Neural cell (in vitro differentiated cells): ENCODE data around the gene ADRB1. TPM values are rescaled to one million over a fixed set of nuclear protein-coding genes. Genes with fewer than 3 reads are reported as not detected.

Experiments used
- H2AFZ ChIP-seq: fragments of 200-600, 300-800 bp; sonication (generic), shearing (Covaris generic); 2 replicates; pipeline ENCODE4 v1.6.0; 2014; ENCODE audit warnings: low read depth, mild to moderate bottlenecking, antibody characterized with exemption, low read length, moderate library complexity
- H3F3A ChIP-seq: fragments of 200-600 bp; shearing (Covaris generic); 2 replicates; pipeline ENCODE4 v1.6.1; 2016; ENCODE audit warnings: mild to moderate bottlenecking, moderate library complexity, mixed read lengths, antibody characterized with exemption, low read length; ENCODE audit not compliant: insufficient read depth, poor library complexity, severe bottlenecking
- H3K27ac ChIP-seq: fragments of 200-600, 300-800 bp; sonication (generic), shearing (Covaris generic); 2 replicates; pipeline ENCODE4 v1.5.1; 2014; ENCODE audit warnings: mild to moderate bottlenecking, low read length, moderate library complexity
- H3K27me3 ChIP-seq: fragments of 300-800, 200-600 bp; sonication (generic), shearing (Covaris generic); 2 replicates; pipeline ENCODE4 v1.6.0; 2014; ENCODE audit warnings: mild to moderate bottlenecking, low read depth, low read length, moderate library complexity; ENCODE audit not compliant: insufficient read depth
- H3K36me3 ChIP-seq: fragments of 300-800, 200-600 bp; sonication (generic), shearing (Covaris generic); 2 replicates; pipeline ENCODE4 v1.5.1; 2014; ENCODE audit warnings: mild to moderate bottlenecking, antibody characterized with exemption, low read length, moderate library complexity; ENCODE audit not compliant: insufficient read depth
- H3K4me2 ChIP-seq: fragments of 300-800, 200-600 bp; sonication (generic), shearing (Covaris generic); 2 replicates; pipeline ENCODE4 v1.6.0; 2014; ENCODE audit warnings: mild to moderate bottlenecking, low read length
- H3K4me3 ChIP-seq: fragments of 300-800, 200-600 bp; sonication (generic), shearing (Covaris generic); 2 replicates; pipeline ENCODE4 v1.5.1; 2014; ENCODE audit warnings: mild to moderate bottlenecking, low read length, moderate library complexity
- H3K79me2 ChIP-seq: fragments of 200-600 bp; shearing (Covaris generic); replicated peaks from 2 replicates; pipeline ENCODE4 v1.6.0; 2014; ENCODE audit warnings: mild to moderate bottlenecking, low read length, moderate library complexity; ENCODE audit not compliant: insufficient read depth
- H3K9ac ChIP-seq: fragments of 300-800, 200-600 bp; sonication (generic), shearing (Covaris generic); 2 replicates; pipeline ENCODE4 v1.6.1; 2016; ENCODE audit warnings: mild to moderate bottlenecking, low read length, mixed read lengths
- H3K9me2 ChIP-seq: fragments of 200-600 bp; shearing (Covaris generic); 2 replicates; pipeline ENCODE4 v1.6.1; 2016; ENCODE audit warnings: mild to moderate bottlenecking, low read length, mixed read lengths; ENCODE audit not compliant: insufficient read depth
- H3K9me3 ChIP-seq: fragments of 200-600, 300-800 bp; sonication (generic), shearing (Covaris generic); 2 replicates; pipeline ENCODE4 v1.6.1; 2016; ENCODE audit warnings: mild to moderate bottlenecking, mixed run types, low read length, moderate library complexity, mixed read lengths
- H4K20me1 ChIP-seq: fragments of 200-600 bp; shearing (Covaris generic); 2 replicates; pipeline ENCODE4 v1.6.1; 2016; ENCODE audit warnings: mild to moderate bottlenecking, mixed run types; ENCODE audit not compliant: insufficient read depth
- CTCF ChIP-seq: fragments of 450-650 bp; IDR thresholded peaks from 2 replicates; pipeline ENCODE4 v1.5.1; 2014; ENCODE audit warnings: antibody characterized with exemption, mild to moderate bottlenecking, moderate library complexity; ENCODE audit not compliant: poor library complexity, severe bottlenecking
- EP300 ChIP-seq: fragments of 450-650 bp; conservative IDR thresholded peaks from 2 replicates; pipeline ENCODE4 v1.6.1; 2014; ENCODE audit warnings: antibody characterized with exemption, mild to moderate bottlenecking, moderate library complexity; ENCODE audit not compliant: poor library complexity, severe bottlenecking
- EZH2 ChIP-seq: fragments of 200-600, 300-800 bp; shearing (Covaris generic), sonication (generic); IDR thresholded peaks from 2 replicates; pipeline ENCODE4 v1.6.1; 2014; ENCODE audit warnings: antibody characterized with exemption, low read length, borderline replicate concordance, mild to moderate bottlenecking; ENCODE audit not compliant: insufficient read depth, poor library complexity, severe bottlenecking
- MXI1 ChIP-seq: fragments of 450-650 bp; conservative IDR thresholded peaks from 2 replicates; pipeline ENCODE4 v1.6.1; 2014; ENCODE audit warnings: antibody characterized with exemption, mild to moderate bottlenecking; ENCODE audit not compliant: poor library complexity, severe bottlenecking
- POLR2AphosphoS5 ChIP-seq: IDR thresholded peaks from 2 replicates; pipeline ENCODE4 v1.6.1; 2012
- RAD21 ChIP-seq: fragments of 450-650 bp; conservative IDR thresholded peaks from 2 replicates; pipeline ENCODE4 v1.6.1; 2014; ENCODE audit warnings: antibody characterized with exemption, mild to moderate bottlenecking, moderate library complexity
- REST ChIP-seq: IDR thresholded peaks from 2 replicates; pipeline ENCODE4 v1.6.1; 2012; ENCODE audit warnings: borderline replicate concordance
- SMC3 ChIP-seq: fragments of 450-650 bp; conservative IDR thresholded peaks from 2 replicates; pipeline ENCODE4 v1.6.1; 2014; ENCODE audit warnings: antibody characterized with exemption, mild to moderate bottlenecking, moderate library complexity; ENCODE audit not compliant: poor library complexity
- TAF1 ChIP-seq: IDR thresholded peaks from 2 replicates; pipeline ENCODE4 v1.6.1; 2012; ENCODE audit warnings: low read depth
- polyA plus RNA-seq: library from polyadenylated mRNA; depleted of rRNA; stranded (reverse); fragments of >200 nt; gene quantifications from 2 replicates; pipeline ENCODE4 v1.2.3, GENCODE V29; 2014

Gene ADRB1
- polyA plus RNA-seq, 1 donor from 2014 or later = not detected

- no peak overlapping the region for H2AFZ ChIP-seq
Observed at GRCh38 chr10:114022766-114023597, 20.7 kb upstream of the ADRB1 start.

More at GRCh38 chr10:114022766-114023597, 20.7 kb upstream of the ADRB1 start:
- TF ChIP-seq MXI1 (no peak), EZH2 (no peak), CTCF (no peak), POLR2AphosphoS5 (no peak), SMC3 (no peak), RAD21 (no peak), TAF1 (no peak), REST (no peak), EP300 (no peak)
- Histone ChIP-seq H3K27me3 (no peaks in the 10 kb centered on the region), H3K9me3 (no peaks in the 10 kb centered on the region), H3K27ac (no peak overlapping the region), H4K20me1 (no peaks in the 10 kb centered on the region), H3K36me3 (no peaks in the 10 kb centered on the region), H3K9ac (no peak overlapping the region), H3F3A (no peaks in the 10 kb centered on the region), H3K4me2 (no peak overlapping the region), H3K9me2 (no peaks in the 10 kb centered on the region), H3K79me2 (no peaks in the 10 kb centered on the region), H3K4me3 (no peak overlapping the region)
